Measurements from ENCODE around the gene RWDD2A.
"Not testable (repeated sequence)": the region's sequence is repeated elsewhere in the genome, so short reads cannot be mapped to it uniquely, and the experiment has no call there.

The RWDD2A gene

GRCh38 chr6:83192871-83193746 lies at the start of gene RWDD2A, which contains the start of gene PGM3:
RWDD2A (plus strand) TSS chr6:83193357; CDS start chr6:83194452, 1,095 bp downstream.
PGM3 (minus strand) TSS chr6:83193265; CDS start chr6:83191012, 2,253 bp downstream.
- peak; percentile 73 to 85 for DNase-seq (ENCODE audit: low read depth in 1 of 2, low spot score in 1 of 2)

GRCh38 chr6:83151114-83151513 lies 42.0 kb upstream of the RWDD2A start:
- DNase-seq (ENCODE audit: low read depth in 1 of 2, low spot score in 1 of 2), result no peak

GRCh38 chr6:83152913-83153312 lies 40.2 kb upstream of the RWDD2A start:
- no peak for DNase-seq (ENCODE audit: low read depth in 1 of 2, low spot score in 1 of 2)

GRCh38 chr6:83153883-83154521 lies 39.2 kb upstream of the RWDD2A start:
- DNase-seq (ENCODE audit: low read depth in 1 of 2, low spot score in 1 of 2), result no peak

- DNase-seq (ENCODE audit: low read depth in 1 of 2, low spot score in 1 of 2), result no peak
Observed at GRCh38 chr6:83155794-83156193, 37.4 kb upstream of the RWDD2A start.

- DNase-seq (ENCODE audit: low read depth in 1 of 2, low spot score in 1 of 2), result no peak
Observed at GRCh38 chr6:83160167-83160566, 33.0 kb upstream of the RWDD2A start.

GRCh38 chr6:83167726-83168278 lies 25.4 kb upstream of the RWDD2A start:
- no peak for DNase-seq (ENCODE audit: low read depth in 1 of 2, low spot score in 1 of 2)

GRCh38 chr6:83168556-83168955 lies 24.6 kb upstream of the RWDD2A start:
- DNase-seq (ENCODE audit: low read depth in 1 of 2, low spot score in 1 of 2), result no peak

GRCh38 chr6:83169106-83169505 lies 24.1 kb upstream of the RWDD2A start:
- no peak for DNase-seq (ENCODE audit: low read depth in 1 of 2, low spot score in 1 of 2)

GRCh38 chr6:83169511-83169910 lies 23.6 kb upstream of the RWDD2A start:
- no peak for DNase-seq (ENCODE audit: low read depth in 1 of 2, low spot score in 1 of 2)

GRCh38 chr6:83176246-83176645 lies 16.9 kb upstream of the RWDD2A start:
- DNase-seq (ENCODE audit: low read depth in 1 of 2, low spot score in 1 of 2), result no peak

GRCh38 chr6:83180426-83180950 lies 12.7 kb upstream of the RWDD2A start:
- DNase-seq (ENCODE audit: low read depth in 1 of 2, low spot score in 1 of 2), result no peak

GRCh38 chr6:83182114-83182513 lies 11.0 kb upstream of the RWDD2A start:
- DNase-seq (ENCODE audit: low read depth in 1 of 2, low spot score in 1 of 2), result no peak

GRCh38 chr6:83183082-83183828 lies 9.9 kb upstream of the RWDD2A start:
- DNase-seq (ENCODE audit: low read depth in 1 of 2, low spot score in 1 of 2), result no peak

GRCh38 chr6:83185096-83185495 lies 8.1 kb upstream of the RWDD2A start:
- DNase-seq (ENCODE audit: low read depth in 1 of 2, low spot score in 1 of 2), result no peak

- DNase-seq (ENCODE audit: low read depth in 1 of 2, low spot score in 1 of 2), result no peak
Observed at GRCh38 chr6:83188501-83188900, 4.7 kb upstream of the RWDD2A start.

GRCh38 chr6:83190626-83191025 lies 2.5 kb upstream of the RWDD2A start:
- DNase-seq (ENCODE audit: low read depth in 1 of 2, low spot score in 1 of 2), result no peak

- not testable (repeated sequence) for DNase-seq (ENCODE audit: low read depth in 1 of 2, low spot score in 1 of 2)
Observed at GRCh38 chr6:83191974-83192373, 1.2 kb upstream of the RWDD2A start.

- DNase-seq (ENCODE audit: low read depth in 1 of 2, low spot score in 1 of 2), result no peak
Observed at GRCh38 chr6:83192456-83192855, 701 bp upstream of the RWDD2A start.

GRCh38 chr6:83193747-83194566 lies 800 bp downstream of the RWDD2A start:
- DNase-seq (ENCODE audit: low read depth in 1 of 2, low spot score in 1 of 2), result no peak

Data from stimulated activated CD4-positive, alpha-beta T cell treated with anti-CD3 and anti-CD28 coated beads, Interleukin-15, amount 100 ng/mL, for 1 hour (primary cell).